ENCODE data around the gene MMP10.

GRCh38 chr11:102829316-102830000, 49.0 kb upstream of the MMP10 start:
- TF ChIP-seq CTCF (optimal IDR thresholded peaks at IDR 0.05 in 1 of 3, IDR thresholded peaks at IDR 0.05 in 1 of 3, conservative IDR thresholded peaks at IDR 0.05 in 1 of 3; ENCODE audit: extremely low read depth in 1 of 3, insufficient read depth in 2 of 3, low read length in 3 of 3) (no peak), EZH2 (IDR thresholded peaks at IDR 0.05; ENCODE audit: low read length) (no peak)
